Uterus (tissue), 4 donors: ENCODE results near the gene CENPB. TPM values are rescaled to one million over a fixed set of nuclear protein-coding genes. Genes with fewer than 3 reads are reported as not detected.

Experiments used
- DNase-seq, 2 donors: peaks; one replicate each; pipeline ENCODE4 v3.0.0-alpha.2; 2019 to 2020
- H3K27ac ChIP-seq, 2 donors: fragments of 200-600 bp; sonication (generic); 1 replicate in 1 of 2; 2 replicates in 1 of 2; pipeline ENCODE4 v1.5.1; 2016 to 2018
- H3K27me3 ChIP-seq, 2 donors: fragments of 200-600 bp; sonication (generic); one replicate each; pipeline ENCODE4 v1.5.1; 2018 to 2019; ENCODE audit warnings: control low read depth in 1 of 2
- H3K36me3 ChIP-seq, 2 donors: fragments of 200-600 bp; sonication (generic); one replicate each; pipeline ENCODE4 v1.5.1; 2019; ENCODE audit warnings: control low read depth in 1 of 2
- H3K4me1 ChIP-seq, 2 donors: fragments of 200-600 bp; sonication (generic); one replicate each; pipeline ENCODE4 v1.5.1; 2018 to 2019; ENCODE audit warnings: control low read depth in 1 of 2
- H3K4me3 ChIP-seq, 2 donors: fragments of 200-600 bp; sonication (generic); 1 replicate in 1 of 2; 2 replicates in 1 of 2; pipeline ENCODE4 v1.5.1; 2018 to 2019; ENCODE audit warnings: mild to moderate bottlenecking in 1 of 2
- H3K9me3 ChIP-seq, 2 donors: fragments of 200-600 bp; sonication (generic); one replicate each; pipeline ENCODE4 v1.5.1; 2019; ENCODE audit warnings: control low read depth in 1 of 2
- CTCF ChIP-seq, 4 experiments: fragments of 200-600 bp in 2 of 4; fragments of 450-650 bp in 2 of 4; sonication (generic) in 2 of 4; IDR thresholded peaks; one replicate each; pipeline ENCODE4 v1.5.1; 2016 to 2019; ENCODE audit warnings: antibody characterized with exemption in 4 of 4, mild to moderate bottlenecking in 2 of 4, moderate library complexity in 1 of 4
- POLR2A ChIP-seq, 2 donors: fragments of 450-650 bp; IDR thresholded peaks; one replicate each; pipeline ENCODE4 v1.6.1; 2016; ENCODE audit warnings: antibody characterized with exemption in 2 of 2, mild to moderate bottlenecking in 1 of 2, moderate library complexity in 1 of 2
- intact Hi-C: fragments of 100-400 bp; cut with DNase I; formaldehyde crosslinking; loops from one replicate; pipeline ENCODE4 v1.15.1; 2023; ENCODE audit warnings: low total_unique reads
- total RNA-seq, 4 donors: library from RNA; depleted of rRNA in 3 of 4; stranded (reverse); fragments of >200 nt in 3 of 4; gene quantifications; one replicate each; pipeline versions ENCODE4 v1.1.0 to v1.2.4, GENCODE V29; 2014 to 2023
- donor health status: DM: yes; HTN: yes; CAD: no.

The CENPB gene
- total RNA-seq, 4 donors from 2014 or later: 18.2 to 127 (median 85.2) TPM

- peaks cover 0 to 11% of the 10 kb centered on the region in 2 donors for H3K4me1 ChIP-seq
- intact Hi-C loops: loop anchor here (5.0 kb wide), 1 partner anchor 85 kb away; the partner anchor contains the start of gene ADAM33
- DNase-seq: no peak
- peak overlapping the region; percentile 52 to 65 for H3K27ac ChIP-seq
- no peaks in the 10 kb centered on the region for H3K27me3 ChIP-seq
- no peaks in the 10 kb centered on the region for H3K36me3 ChIP-seq
- TF ChIP-seq POLR2A (IDR thresholded peaks at IDR 0.05) (no peak), CTCF (IDR thresholded peaks at IDR 0.05) (no peak)
- peak overlapping the region; percentile 59 to 82 for H3K4me3 ChIP-seq
- no peaks in the 10 kb centered on the region for H3K9me3 ChIP-seq
These were observed 19.5 kb downstream of the CENPB start for GRCh38 chr20:3767110-3767426.

GRCh38 chr20:3766422-3767109, 20.0 kb downstream of the CENPB start:
- TF ChIP-seq POLR2A (IDR thresholded peaks at IDR 0.05): no peak
- H3K36me3 ChIP-seq: no peaks in the 10 kb centered on the region
- intact Hi-C loops: loop anchor here (5.0 kb wide), 1 partner anchor 84 kb away; the partner anchor contains the start of gene ADAM33
- peak overlapping the region; percentile 52 to 65 for H3K27ac ChIP-seq
- peaks cover 0 to 11% of the 10 kb centered on the region in 2 donors for H3K4me1 ChIP-seq
- H3K4me3 ChIP-seq: peak overlapping the region; percentile 59 to 82
- no peaks in the 10 kb centered on the region for H3K27me3 ChIP-seq
- DNase-seq: no peak
- H3K9me3 ChIP-seq: no peaks in the 10 kb centered on the region

GRCh38 chr20:3765171-3765882, 21.2 kb downstream of the CENPB start:
- TF ChIP-seq CTCF (IDR thresholded peaks at IDR 0.05) (no peak), POLR2A (IDR thresholded peaks at IDR 0.05) (no peak)
- Histone ChIP-seq H3K27me3 (no peaks in the 10 kb centered on the region), H3K4me3 (no peak overlapping the region), H3K4me1 (peaks cover 0 to 11% of the 10 kb centered on the region in 2 donors), H3K27ac (peak overlapping the region in 1 of 2 donors; percentile 65), H3K9me3 (no peaks in the 10 kb centered on the region), H3K36me3 (no peaks in the 10 kb centered on the region)
- no peak for DNase-seq
- intact Hi-C loops: loop anchor here (5.0 kb wide), 1 partner anchor 83 kb away; the partner anchor contains the start of gene ADAM33

- Histone ChIP-seq H3K9me3 (no peaks in the 10 kb centered on the region), H3K4me3 (no peak overlapping the region), H3K36me3 (no peaks in the 10 kb centered on the region), H3K27ac (peak overlapping the region in 1 of 2 donors; percentile 30), H3K27me3 (no peaks in the 10 kb centered on the region), H3K4me1 (peaks cover 0 to 11% of the 10 kb centered on the region in 2 donors)
- no peak for TF ChIP-seq CTCF (IDR thresholded peaks at IDR 0.05)
- TF ChIP-seq POLR2A (IDR thresholded peaks at IDR 0.05): no peak
- no peak for DNase-seq
- intact Hi-C loops: loop anchor here (5.0 kb wide), 1 partner anchor 82 kb away; the partner anchor contains the start of gene ADAM33
These were observed 21.9 kb downstream of the CENPB start for GRCh38 chr20:3764659-3765058.

GRCh38 chr20:3763671-3764601, 22.6 kb downstream of the CENPB start:
- Histone ChIP-seq H3K27ac (peak overlapping the region; percentile 18 to 30), H3K27me3 (no peaks in the 10 kb centered on the region), H3K4me3 (no peak overlapping the region), H3K4me1 (peaks cover 0 to 11% of the 10 kb centered on the region in 2 donors), H3K36me3 (no peaks in the 10 kb centered on the region), H3K9me3 (no peaks in the 10 kb centered on the region)
- TF ChIP-seq POLR2A (IDR thresholded peaks at IDR 0.05) (no peak), CTCF (IDR thresholded peaks at IDR 0.05) (no peak)
- no peak for DNase-seq
- intact Hi-C loops: no loop called here
